Vagina (tissue), 2 donors: ENCODE data around the gene LDB2. TPM values are rescaled to one million over a fixed set of nuclear protein-coding genes. Genes with fewer than 3 reads are reported as not detected.

Experiments used
- DNase-seq, 2 donors: peaks; one replicate each; pipeline ENCODE4 v3.0.0-alpha.2; 2017; ENCODE audit errors: extremely low spot score in 2 of 2
- H3K27ac ChIP-seq: fragments of 200-600 bp; sonication (generic); one replicate; pipeline ENCODE4 v1.5.1; 2019
- H3K27me3 ChIP-seq: fragments of 200-600 bp; sonication (generic); one replicate; pipeline ENCODE4 v1.5.1; 2019
- H3K36me3 ChIP-seq, 2 donors: fragments of 200-600 bp; sonication (generic); one replicate each; pipeline ENCODE4 v1.5.1; 2017 to 2019
- H3K4me1 ChIP-seq: fragments of 200-600 bp; sonication (generic); one replicate; pipeline ENCODE4 v1.5.1; 2019
- H3K4me3 ChIP-seq, 2 donors: fragments of 200-600 bp; sonication (generic); 1 replicate in 1 of 2; 2 replicates in 1 of 2; pipeline ENCODE4 v1.5.1; 2016 to 2019
- H3K9me3 ChIP-seq: fragments of 200-600 bp; sonication (generic); one replicate; pipeline ENCODE4 v1.5.1; 2019
- CTCF ChIP-seq, 3 experiments: fragments of 450-650 bp in 2 of 3; fragments of 200-600 bp in 1 of 3; sonication (generic) in 1 of 3; IDR thresholded peaks; one replicate each; pipeline ENCODE4 v1.5.1; 2017 to 2019; ENCODE audit warnings: antibody characterized with exemption in 3 of 3, mild to moderate bottlenecking in 2 of 3, moderate library complexity in 2 of 3
- POLR2A ChIP-seq, 2 donors: fragments of 450-650 bp; IDR thresholded peaks; one replicate each; pipeline ENCODE4 v1.6.1; 2017; ENCODE audit warnings: antibody characterized with exemption in 2 of 2, mild to moderate bottlenecking in 2 of 2, moderate library complexity in 2 of 2
- POLR2AphosphoS5 ChIP-seq, 2 donors: sonication (generic); formaldehyde crosslinking; IDR thresholded peaks; one replicate each; pipeline ENCODE4 v1.9.0; 2017; ENCODE audit warnings: antibody characterized with exemption in 2 of 2, mild to moderate bottlenecking in 2 of 2, low read depth in 1 of 2; ENCODE audit not compliant: insufficient read depth in 1 of 2
- intact Hi-C: fragments of 100-400 bp; cut with DNase I; formaldehyde crosslinking; loops from one replicate; pipeline ENCODE4 v1.15.1; 2023
- total RNA-seq: library from RNA; depleted of rRNA; stranded (reverse); fragments of >200 nt; gene quantifications from one replicate; pipeline ENCODE4 v1.2.3, GENCODE V29; 2016

Gene LDB2
- total RNA-seq, 1 donor from 2014 or later = 70.0 TPM

- no peaks in the 10 kb centered on the region for H3K36me3 ChIP-seq
- TF ChIP-seq POLR2A (IDR thresholded peaks at IDR 0.05) (no peak), CTCF (IDR thresholded peaks at IDR 0.05) (no peak), POLR2AphosphoS5 (IDR thresholded peaks at IDR 0.05; ENCODE audit: insufficient read depth in 1 of 2, low read depth in 1 of 2) (no peak)
- no peak overlapping the region for H3K27ac ChIP-seq
- intact Hi-C loops = no loop called here
- H3K4me3 ChIP-seq = no peak overlapping the region
- peaks cover 4% of the 10 kb centered on the region for H3K4me1 ChIP-seq
- no peaks in the 10 kb centered on the region for H3K9me3 ChIP-seq
- DNase-seq = no peak
- no peaks in the 10 kb centered on the region for H3K27me3 ChIP-seq
Measured at GRCh38 chr4:16588149-16588548, 310.3 kb downstream of the LDB2 start.

GRCh38 chr4:16585053-16585452 is 313.4 kb downstream of the LDB2 start:
- no peaks in the 10 kb centered on the region for H3K36me3 ChIP-seq
- intact Hi-C loops = no loop called here
- H3K4me3 ChIP-seq = no peak overlapping the region
- H3K27me3 ChIP-seq = no peaks in the 10 kb centered on the region
- no peak overlapping the region for H3K27ac ChIP-seq
- peaks cover 4% of the 10 kb centered on the region for H3K4me1 ChIP-seq
- no peaks in the 10 kb centered on the region for H3K9me3 ChIP-seq
- no peak for DNase-seq
- TF ChIP-seq CTCF (IDR thresholded peaks at IDR 0.05) = no peak
- no peak for TF ChIP-seq POLR2AphosphoS5 (IDR thresholded peaks at IDR 0.05; ENCODE audit: insufficient read depth in 1 of 2, low read depth in 1 of 2)
- no peak for TF ChIP-seq POLR2A (IDR thresholded peaks at IDR 0.05)

- Histone ChIP-seq H3K9me3 (no peaks in the 10 kb centered on the region), H3K4me3 (no peak overlapping the region), H3K4me1 (peaks cover under 1% of the 10 kb centered on the region), H3K27ac (no peak overlapping the region), H3K27me3 (no peaks in the 10 kb centered on the region), H3K36me3 (no peaks in the 10 kb centered on the region)
- no peak for TF ChIP-seq CTCF (IDR thresholded peaks at IDR 0.05)
- no peak for TF ChIP-seq POLR2AphosphoS5 (IDR thresholded peaks at IDR 0.05; ENCODE audit: insufficient read depth in 1 of 2, low read depth in 1 of 2)
- TF ChIP-seq POLR2A (IDR thresholded peaks at IDR 0.05) = no peak
- no peak for DNase-seq
- intact Hi-C loops = no loop called here
Measured at GRCh38 chr4:16583764-16584163, 314.7 kb downstream of the LDB2 start.

GRCh38 chr4:16582526-16582925 is 315.9 kb downstream of the LDB2 start:
- H3K9me3 ChIP-seq = no peaks in the 10 kb centered on the region
- intact Hi-C loops = no loop called here
- TF ChIP-seq CTCF (IDR thresholded peaks at IDR 0.05) = no peak
- no peak for TF ChIP-seq POLR2AphosphoS5 (IDR thresholded peaks at IDR 0.05; ENCODE audit: insufficient read depth in 1 of 2, low read depth in 1 of 2)
- no peak for TF ChIP-seq POLR2A (IDR thresholded peaks at IDR 0.05)
- H3K4me3 ChIP-seq = no peak overlapping the region
- no peak overlapping the region for H3K27ac ChIP-seq
- no peaks in the 10 kb centered on the region for H3K36me3 ChIP-seq
- no peaks in the 10 kb centered on the region for H3K4me1 ChIP-seq
- H3K27me3 ChIP-seq = no peaks in the 10 kb centered on the region
- no peak for DNase-seq

GRCh38 chr4:16582036-16582435 is 316.4 kb downstream of the LDB2 start:
- Histone ChIP-seq H3K4me3 (no peak overlapping the region), H3K27ac (no peak overlapping the region), H3K27me3 (no peaks in the 10 kb centered on the region), H3K4me1 (no peaks in the 10 kb centered on the region), H3K9me3 (no peaks in the 10 kb centered on the region), H3K36me3 (no peaks in the 10 kb centered on the region)
- intact Hi-C loops = no loop called here
- no peak for DNase-seq
- TF ChIP-seq CTCF (IDR thresholded peaks at IDR 0.05) (no peak), POLR2A (IDR thresholded peaks at IDR 0.05) (no peak), POLR2AphosphoS5 (IDR thresholded peaks at IDR 0.05; ENCODE audit: insufficient read depth in 1 of 2, low read depth in 1 of 2) (no peak)
